ENCODE results near the gene WDR45. TPM values are rescaled to one million over a fixed set of nuclear protein-coding genes. Genes with fewer than 3 reads are reported as not detected.

The WDR45 gene
- total RNA-seq, 3 donors from 2014 or later = 44.3 to 90.1 (median 52.6) TPM

- H3K9me3 ChIP-seq = no peaks in the 10 kb centered on the region
- intact Hi-C loops (cut with DNase I, micrococcal nuclease) = no loop called here
- DNase-seq (peak; percentile 91 to 93 (median 93)), ATAC-seq (peak; percentile 96)
- H3K4me1 ChIP-seq (ENCODE audit: low read depth) = peaks cover 4% of the 10 kb centered on the region
- no peak for TF ChIP-seq CTCF (IDR thresholded peaks at IDR 0.05)
- H3K4me3 ChIP-seq = no peak overlapping the region
- H3K36me3 ChIP-seq (ENCODE audit: low read depth) = no peaks in the 10 kb centered on the region
Observed at GRCh38 chrX:49100704-49101628, 21.3 kb upstream of the WDR45 start.

GRCh38 chrX:49096419-49096818 lies 16.7 kb upstream of the WDR45 start:
- H3K4me1 ChIP-seq (ENCODE audit: low read depth) = peaks cover 4% of the 10 kb centered on the region
- no peak for DNase-seq
- no peak for TF ChIP-seq CTCF (IDR thresholded peaks at IDR 0.05)
- intact Hi-C loops (cut with DNase I, micrococcal nuclease) = no loop called here
- no peaks in the 10 kb centered on the region for H3K36me3 ChIP-seq (ENCODE audit: low read depth)
- H3K9me3 ChIP-seq = no peaks in the 10 kb centered on the region
- H3K4me3 ChIP-seq = no peak overlapping the region
- no peak for ATAC-seq

DNA sequence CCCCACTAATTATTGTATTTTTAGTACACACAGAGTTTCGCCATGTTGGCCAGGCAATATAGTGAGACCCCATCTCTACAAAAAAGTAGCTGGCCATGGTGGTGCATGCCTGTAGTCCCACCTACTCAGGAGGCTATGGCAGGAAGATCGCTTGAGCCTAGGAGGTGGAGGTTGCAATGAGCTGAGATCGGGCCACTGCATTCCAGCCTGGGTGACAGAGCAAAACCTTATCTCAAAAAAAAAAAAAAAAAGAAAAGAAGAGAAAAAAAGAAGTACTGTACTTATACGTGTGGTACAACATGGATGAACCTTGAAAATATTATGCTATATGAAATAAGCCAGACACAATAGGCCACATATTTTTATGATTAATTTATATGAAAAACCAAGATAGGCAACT lies 9.9 kb upstream of the WDR45 start:
- Histone ChIP-seq H3K36me3 (ENCODE audit: low read depth) (no peaks in the 10 kb centered on the region), H3K4me1 (ENCODE audit: low read depth) (no peaks in the 10 kb centered on the region), H3K4me3 (no peak overlapping the region), H3K9me3 (no peaks in the 10 kb centered on the region)
- ATAC-seq (no peak), DNase-seq (no peak)
- intact Hi-C loops (cut with DNase I, micrococcal nuclease) = no loop called here
- TF ChIP-seq CTCF (IDR thresholded peaks at IDR 0.05) = no peak

GRCh38 chrX:49082271-49082871 lies 2.7 kb upstream of the WDR45 start:
- no peaks in the 10 kb centered on the region for H3K9me3 ChIP-seq
- no peaks in the 10 kb centered on the region for H3K4me1 ChIP-seq (ENCODE audit: low read depth)
- H3K4me3 ChIP-seq = no peak overlapping the region
- H3K36me3 ChIP-seq (ENCODE audit: low read depth) = no peaks in the 10 kb centered on the region
- DNase-seq (no peak), ATAC-seq (no peak)
- no peak for TF ChIP-seq CTCF (IDR thresholded peaks at IDR 0.05)
- intact Hi-C loops (cut with DNase I, micrococcal nuclease) = no loop called here

DNA sequence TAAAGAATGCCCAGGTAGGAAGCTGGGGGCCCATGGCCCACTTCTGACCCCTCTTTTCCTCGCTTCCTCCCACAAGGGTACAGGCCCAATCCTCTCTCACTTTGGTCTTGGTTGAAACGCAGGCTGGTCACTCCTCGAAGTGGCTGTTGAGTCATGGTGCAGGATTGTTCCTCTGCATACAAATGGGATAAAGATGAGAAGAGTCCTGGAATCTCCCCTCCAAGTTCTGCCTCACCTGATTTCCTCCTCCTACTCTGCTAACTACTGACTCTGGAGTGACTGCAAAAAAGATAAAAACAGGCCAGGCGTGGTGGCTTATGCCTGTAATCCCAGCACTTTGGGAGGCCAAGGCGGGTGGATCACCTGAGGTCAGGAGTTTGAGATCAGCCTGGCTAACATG lies 1.7 kb downstream of the WDR45 start:
- intact Hi-C loops (cut with DNase I, micrococcal nuclease) = no loop called here
- Histone ChIP-seq H3K4me3 (no peak overlapping the region), H3K9me3 (no peaks in the 10 kb centered on the region), H3K36me3 (ENCODE audit: low read depth) (no peaks in the 10 kb centered on the region), H3K4me1 (ENCODE audit: low read depth) (no peaks in the 10 kb centered on the region)
- no peak for TF ChIP-seq CTCF (IDR thresholded peaks at IDR 0.05)
- DNase-seq (no peak), ATAC-seq (no peak)
